CD4-positive, alpha-beta T cell treated with Interleukin-17A for 1 hour (primary cell): ENCODE measurements around the gene NSDHL.
"Not testable (repeated sequence)": the region's sequence is repeated elsewhere in the genome, so short reads cannot be mapped to it uniquely, and the experiment has no call there.

Source experiments
- DNase-seq: peaks from one replicate; pipeline ENCODE4 v3.0.0-alpha.2; 2020

Gene NSDHL

DNA sequence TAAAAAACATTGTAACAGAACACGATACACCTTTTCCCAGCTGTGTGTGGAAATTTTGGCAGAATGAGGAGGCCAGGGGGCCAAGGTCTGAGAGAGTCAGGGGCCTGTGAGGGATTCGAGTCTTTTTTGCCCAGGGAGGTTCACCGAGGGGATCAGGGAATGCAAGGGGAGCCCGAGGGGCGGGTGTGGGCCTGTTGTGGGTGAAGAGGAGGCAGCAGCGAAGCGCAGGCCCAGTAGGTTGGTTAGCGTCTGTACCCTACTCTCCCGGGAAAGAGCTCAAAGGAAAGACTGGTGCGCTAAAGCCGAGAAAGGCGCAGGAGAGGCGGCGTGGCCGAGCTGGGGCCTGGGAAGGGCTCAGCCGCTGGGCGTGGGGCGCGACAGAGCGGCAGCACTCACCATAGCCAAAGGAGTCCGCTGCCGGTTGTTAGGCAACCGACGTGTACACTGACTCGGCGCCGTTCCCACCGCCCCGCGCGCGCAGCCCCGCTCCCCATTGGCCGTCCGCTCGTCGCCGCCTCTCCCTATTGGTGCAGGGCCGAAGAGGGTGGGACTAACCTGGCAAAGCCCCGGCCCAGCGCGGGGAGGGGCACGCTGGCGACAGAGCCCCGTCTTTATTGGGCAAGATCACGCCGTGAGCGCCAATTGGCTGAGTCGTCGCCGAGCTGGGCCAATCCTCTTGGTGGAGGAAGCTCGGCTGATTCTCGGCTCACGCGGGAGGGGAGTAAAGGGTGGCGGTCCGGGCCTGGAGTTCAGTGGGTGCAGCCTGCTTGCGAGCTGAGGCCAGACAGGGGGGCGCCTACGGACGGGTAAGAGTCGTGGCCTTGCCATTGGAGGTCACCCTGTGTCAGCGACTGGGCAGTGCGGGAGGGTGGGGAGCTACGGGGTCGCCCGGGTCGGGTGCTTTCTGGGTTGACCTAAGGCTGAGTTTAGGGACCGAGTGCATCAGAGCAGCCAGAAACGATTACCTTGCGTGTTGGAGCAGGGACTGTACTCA lies at the start of gene NSDHL, which contains the start of gene CETN2:
TSS of gene NSDHL (plus strand) at position 752 of the 994 bp plus-strand sequence. CDS start 15,262 bp downstream, outside the sequence.
TSS of gene CETN2 (minus strand) at position 446 of the 994 bp plus-strand sequence. CDS start at position 399, 47 bp downstream.
- DNase-seq = peak; percentile 95

DNA sequence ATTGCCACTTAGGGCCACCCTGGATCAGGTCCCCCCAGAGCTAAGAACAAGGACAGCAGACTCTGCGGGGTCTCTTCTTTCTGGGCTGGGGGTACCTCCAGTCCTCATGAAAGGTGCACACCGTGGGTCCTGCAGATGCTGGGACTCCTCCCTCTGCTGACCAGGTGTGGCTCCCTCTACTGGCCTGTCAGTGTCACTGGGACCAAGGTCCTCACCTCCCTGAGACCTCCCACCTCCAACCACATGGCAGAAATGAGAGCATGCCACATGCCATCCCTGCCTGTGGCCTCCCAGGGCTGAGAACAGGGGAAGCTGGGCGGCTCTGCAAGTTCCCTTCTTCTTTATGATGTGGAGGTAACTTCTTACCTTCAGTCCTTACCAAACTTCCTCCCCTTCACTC lies 43.8 kb upstream of the NSDHL start:
- DNase-seq = not testable (repeated sequence)

DNA sequence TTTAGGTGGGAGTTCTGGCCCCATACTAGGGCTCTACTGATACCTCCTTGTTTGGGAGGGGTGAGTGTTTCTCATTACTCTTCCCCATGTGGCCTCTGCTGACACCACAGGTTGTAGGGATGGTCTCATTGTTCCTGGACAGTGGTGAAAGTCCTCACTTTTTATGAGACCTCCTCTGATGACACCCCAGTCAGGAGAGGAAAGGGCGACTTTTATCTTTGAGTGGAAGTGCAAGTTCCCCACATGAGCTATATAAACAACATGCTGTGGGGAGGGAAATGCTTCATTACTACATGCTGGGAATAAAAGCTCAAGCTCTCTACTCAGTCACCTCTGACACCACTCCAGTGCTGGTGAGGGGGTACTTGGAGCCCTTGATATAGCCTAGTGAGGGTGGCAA lies 31.9 kb upstream of the NSDHL start:
- no peak for DNase-seq

DNA sequence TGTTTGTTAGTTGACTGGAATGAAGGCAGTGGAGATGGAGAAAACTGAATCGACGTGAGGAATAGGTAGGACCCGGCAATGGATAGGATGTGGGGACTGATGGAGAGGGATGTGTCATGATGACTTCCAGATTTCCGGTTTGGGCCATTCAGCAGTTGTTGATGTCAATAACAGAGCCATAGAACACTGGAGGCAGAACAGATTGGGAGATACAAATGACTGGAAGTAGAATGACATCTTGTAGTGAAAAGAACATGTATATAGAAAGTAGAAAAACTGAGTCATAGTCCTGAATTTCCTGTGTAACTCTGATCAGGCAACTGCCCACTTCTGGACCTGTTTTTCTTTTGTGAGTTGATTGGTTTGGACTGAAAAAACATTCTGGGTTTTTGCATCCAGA lies 24.8 kb upstream of the NSDHL start:
- DNase-seq = no peak

DNA sequence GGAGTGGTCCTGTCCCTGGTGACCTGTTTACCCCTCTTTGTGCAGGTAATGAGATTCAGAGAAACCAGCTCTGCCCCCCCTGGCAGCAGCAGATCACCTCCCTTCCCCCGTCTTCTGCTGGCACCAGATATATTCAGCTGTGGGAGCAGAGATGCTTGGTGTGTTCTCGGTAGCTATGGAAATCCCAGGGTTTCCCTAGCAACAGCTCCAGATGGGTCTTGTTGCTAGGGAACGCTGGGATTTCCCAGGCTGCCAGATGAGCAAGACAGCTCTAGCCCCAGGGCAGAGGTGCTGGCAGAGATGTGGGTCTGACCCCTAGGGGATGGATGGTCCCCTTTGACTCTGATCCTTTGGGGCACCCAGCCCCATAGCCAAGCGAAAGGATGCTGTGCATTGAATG lies 20.5 kb upstream of the NSDHL start:
- no peak for DNase-seq

DNA sequence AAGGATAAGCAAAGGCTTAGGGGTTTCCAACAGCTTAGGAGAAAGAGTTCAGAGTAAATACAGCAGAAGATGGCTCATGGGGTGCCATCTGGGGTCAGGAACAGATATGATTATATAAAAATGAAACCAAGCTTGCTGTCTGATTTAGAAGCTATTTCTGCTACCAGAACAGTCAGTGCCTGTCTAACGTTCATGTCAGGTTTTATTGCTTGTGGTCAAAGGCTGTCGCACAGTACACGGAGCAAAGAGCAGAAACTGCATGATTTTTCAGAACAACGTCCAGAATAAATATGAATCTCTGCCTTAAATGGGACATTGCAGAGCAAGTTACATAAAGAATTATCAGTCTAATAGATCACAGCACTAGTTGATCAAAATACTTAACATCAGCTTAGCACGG lies 17.7 kb upstream of the NSDHL start:
- DNase-seq = no peak

DNA sequence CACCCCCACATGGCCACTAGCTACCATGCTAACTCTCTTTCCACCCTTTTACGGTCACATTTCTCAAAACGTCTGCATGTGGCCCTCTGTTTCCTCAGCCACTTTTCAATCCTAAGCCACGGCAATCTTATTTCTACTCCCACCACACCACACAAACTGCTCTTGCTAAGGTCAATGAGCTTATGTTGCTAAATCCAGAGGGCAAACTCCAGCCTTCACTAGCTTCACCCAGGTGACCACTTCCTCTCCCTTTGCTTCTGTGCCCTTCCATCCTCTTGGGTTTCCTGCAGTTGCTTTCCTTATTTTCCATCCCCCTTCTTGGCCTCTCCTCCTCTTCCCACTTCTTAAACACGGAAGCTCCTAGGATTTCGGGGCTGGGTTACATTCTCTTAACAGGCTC lies 16.8 kb upstream of the NSDHL start:
- DNase-seq = no peak

DNA sequence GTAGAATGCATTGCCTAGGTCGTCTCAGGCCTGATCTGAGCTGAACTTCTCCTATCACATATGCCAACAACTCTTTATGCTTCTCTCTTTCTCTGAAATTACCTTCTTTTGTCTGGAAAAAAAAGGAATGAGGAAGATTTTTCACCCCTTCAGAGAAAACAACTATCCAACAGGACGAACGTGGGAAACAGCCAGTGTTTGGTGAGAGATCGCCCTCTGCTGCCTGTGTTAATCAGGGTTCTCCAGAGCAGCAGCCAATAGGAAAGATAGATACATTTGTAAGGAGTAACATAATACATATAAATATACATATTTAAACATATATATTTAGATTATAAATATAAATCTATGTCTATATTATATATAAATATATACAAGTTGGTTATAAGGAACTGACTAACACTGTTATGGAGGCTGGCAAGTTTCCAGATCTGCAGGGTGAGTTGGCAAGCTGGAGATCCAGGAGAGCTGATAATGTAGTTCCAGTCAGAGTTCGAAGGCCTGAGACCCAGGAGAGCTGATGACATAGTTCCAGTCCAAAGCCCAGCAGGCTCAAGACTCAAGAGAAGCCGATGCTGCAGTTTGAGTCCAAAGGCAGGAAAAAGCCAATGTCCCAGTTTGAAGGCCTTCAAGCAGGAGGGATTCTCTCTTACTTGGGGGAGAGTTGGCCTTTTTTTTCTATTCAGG lies 13.6 kb upstream of the NSDHL start:
- no peak for DNase-seq

DNA sequence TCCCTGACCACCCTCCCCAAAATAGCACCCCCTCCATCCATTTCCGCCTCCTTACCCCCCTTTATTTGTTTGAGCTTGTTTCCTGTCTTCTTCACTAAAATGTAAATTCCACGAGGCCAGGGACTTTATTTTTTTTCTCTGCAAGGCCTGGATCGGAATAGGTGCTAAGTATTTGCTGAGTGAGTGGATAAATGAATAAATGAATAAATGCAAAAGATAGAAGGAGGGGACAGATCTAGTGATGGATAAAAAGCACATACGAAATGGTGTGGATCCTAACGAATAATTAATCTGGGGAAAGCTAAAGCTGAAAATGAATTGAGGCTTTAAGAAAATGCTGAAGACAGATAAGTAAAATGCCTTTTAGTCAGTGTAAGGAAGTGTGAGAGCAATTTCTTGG lies 12.5 kb upstream of the NSDHL start:
- no peak for DNase-seq

DNA sequence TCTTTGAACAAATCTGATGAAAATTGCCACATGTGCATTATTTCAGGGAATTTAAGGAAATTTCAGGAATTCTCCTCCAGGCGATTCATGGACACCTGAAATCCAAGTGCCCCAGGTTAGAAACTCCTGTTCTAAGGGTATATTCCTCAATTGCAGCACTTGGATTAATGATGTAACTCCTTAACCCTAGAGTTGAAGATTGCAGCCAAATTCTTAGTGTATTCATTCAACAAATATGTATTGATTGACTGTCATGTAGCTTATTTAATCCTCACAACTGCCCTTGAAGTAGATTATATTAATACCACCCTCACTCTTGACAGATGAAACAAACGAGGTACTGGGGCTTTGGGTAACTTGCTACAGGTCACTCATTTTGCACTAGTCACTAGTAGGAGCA lies 11.6 kb upstream of the NSDHL start:
- DNase-seq = no peak

DNA sequence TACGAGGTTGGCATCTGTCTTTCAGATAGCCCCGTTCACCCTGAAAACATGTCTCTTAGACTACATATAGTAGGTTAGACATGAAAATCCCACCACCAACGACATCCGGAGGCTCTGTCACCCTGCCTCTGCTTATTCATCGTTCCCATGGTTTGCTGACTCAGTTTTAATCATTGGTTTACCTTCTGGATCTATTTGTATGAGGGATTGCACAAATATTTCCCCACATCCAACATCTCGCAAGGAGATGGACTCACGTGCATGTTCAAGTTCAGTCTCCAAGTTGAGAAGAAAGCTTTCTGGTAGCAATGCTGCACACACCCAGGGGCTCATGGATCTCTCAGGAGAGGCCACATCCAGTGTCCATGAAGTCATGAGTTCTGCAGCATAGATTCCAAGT lies 11.1 kb upstream of the NSDHL start:
- DNase-seq = no peak

DNA sequence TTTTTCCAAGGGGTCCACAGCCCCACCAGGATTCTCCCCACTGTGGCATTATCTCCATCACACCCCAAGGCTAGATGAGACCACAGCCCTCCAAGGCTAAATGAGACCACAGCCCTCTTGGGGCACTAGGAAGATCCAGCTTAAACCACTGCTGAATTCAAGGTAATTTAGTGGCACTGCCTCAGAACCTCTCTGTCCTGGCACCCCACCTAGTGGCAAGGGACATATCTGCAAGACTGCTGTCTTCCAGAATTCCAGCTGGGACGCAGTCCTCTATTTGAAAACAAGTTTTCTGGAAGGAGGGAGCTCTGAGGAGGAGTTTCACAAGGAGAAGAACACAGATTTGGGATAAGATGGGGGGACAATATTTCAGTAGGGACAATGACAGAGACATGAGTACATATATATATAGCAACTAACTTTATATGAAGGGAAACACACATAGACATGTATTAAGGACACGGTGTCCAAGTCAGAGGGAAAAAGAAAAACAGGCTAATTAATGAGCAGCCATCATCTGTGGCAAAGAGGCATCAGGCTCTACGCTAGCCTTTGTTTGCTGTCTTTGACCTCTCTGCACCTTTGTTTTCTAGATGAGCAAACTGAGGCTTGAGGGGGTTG lies 9.6 kb upstream of the NSDHL start:
- DNase-seq = peak; percentile 3

DNA sequence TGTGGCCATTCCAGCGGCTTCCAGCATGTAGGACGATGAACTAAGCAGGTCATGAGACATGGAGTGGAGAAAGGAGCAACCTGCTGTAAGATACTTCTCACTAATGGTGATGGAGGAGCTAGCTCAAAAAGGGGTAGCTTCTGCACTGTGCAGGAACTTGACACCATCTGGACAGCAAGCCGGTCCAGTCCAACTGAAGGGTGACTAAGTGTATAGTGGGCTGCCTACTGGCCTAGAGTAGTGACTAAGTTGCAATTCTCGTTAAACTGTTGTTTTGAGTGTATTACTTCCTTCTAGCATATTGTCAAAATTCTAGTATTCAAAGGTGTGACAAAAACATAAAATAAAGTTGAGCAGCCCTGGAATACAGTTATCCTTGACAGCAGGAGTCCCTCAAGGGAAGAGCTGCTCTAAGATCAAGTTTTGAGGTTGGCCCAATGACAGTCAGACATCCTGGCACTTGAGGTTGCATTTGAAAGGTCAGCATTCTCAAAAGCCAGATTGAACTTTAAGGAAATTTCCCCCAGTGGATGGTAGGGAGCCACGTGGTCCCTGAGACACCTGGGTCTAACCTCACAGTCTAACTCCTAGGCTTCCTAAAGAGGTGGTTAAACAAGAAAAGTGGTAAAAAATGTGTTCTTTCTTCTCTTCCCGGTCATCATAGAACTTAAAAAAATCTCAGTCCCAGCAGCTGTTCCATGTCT lies 8.3 kb upstream of the NSDHL start:
- DNase-seq = no peak

DNA sequence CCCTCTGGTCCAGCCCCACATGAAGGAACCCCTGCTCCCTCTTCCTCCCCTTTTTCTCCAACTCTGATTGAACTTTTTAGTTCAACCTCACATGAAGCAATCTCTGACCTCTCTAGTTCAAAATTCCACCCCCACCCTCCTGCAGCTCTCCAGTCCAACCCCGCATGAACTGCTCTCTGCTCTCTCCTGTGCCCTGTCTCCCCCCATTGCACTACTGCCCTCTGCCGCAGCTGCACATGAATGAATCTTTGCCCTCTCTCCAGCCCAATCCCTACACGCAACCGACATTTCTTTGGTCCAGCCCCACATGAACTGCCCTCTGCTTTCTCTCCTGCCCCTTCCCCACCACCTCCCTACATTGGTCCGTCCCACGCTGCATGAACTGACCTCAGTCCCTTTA lies 7.2 kb upstream of the NSDHL start:
- no peak for DNase-seq

DNA sequence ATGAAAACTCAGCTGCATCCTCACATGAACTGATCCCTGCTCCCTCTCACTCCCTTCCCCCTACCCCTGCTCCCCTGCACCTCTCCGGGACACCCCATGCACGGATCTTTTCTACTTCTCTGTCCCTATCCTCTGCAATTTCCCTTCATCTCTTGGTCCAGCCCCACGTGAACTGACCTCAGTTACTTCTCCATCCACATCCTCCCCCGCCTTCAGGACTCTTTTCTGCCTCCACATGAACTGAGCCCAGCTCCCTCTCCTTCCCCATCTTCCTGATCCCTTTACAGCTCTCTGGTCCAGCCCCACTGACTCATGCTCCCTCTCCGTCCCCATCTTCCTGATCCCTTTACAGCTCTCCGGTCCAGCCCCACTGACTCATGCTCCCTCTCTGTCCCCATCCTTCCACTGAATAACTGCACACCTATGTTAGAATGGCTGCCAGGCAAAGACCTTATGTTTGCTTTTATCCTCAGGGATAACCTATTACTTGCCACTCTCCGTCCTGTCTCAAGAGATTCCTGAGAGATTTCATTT lies 6.0 kb upstream of the NSDHL start:
- DNase-seq = no peak

DNA sequence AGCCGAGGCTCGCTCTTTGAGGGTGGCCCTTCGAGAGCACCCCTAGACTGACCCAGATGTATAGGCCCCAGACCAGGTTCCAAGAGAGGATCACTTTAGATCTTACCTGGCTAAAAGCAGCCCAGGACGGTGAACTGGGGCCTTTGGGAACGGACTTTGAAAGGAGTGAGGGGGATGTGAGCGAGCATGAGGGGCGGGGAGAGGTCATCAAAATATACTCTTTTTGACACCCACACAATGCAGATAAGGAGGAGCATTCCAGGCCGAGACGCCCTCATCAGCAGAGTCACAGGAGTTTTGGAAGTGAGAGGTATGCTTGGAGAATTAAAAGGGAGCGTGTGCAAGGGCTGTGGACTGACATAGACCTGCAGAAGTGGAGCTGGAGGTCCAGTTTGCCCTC lies 528 bp downstream of the NSDHL start:
- DNase-seq = no peak

DNA sequence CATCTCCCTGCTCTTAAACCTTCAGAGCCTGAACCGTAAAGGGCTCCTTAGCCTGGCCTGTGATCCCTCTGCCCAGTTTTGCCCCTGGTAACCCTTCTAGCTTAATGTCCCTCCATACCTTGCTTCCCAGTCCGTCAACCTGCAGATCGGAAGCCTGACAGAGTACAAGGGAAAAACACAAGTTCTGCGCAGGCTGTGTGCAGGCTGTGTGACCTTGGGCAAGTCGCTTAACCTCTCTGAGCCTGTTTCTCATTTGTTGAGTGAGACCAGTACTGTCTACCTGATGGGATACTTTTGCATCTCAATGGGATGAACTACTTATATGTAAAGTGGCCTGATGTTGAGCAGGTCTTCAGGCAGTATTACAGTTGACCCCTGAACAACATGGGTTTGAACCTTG lies 1.7 kb downstream of the NSDHL start:
- no peak for DNase-seq

DNA sequence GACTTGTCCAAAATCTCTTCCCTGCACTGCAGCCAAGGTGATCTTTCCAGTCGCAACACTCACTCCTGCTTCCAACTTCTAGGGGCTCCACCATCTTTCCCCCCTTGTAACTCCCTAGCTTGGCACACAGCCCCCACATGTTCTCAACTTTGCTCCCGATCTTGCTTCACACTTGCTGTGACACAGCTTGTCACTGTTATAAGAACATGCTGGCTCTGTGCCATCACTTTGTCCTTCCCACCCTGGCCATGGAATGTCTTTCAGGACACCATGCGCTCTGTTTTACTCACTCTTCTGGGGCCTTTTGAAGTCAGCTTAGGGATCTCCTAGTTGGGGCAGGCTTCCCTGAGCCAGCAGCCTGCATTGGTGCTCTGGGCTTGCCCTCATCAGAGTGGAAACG lies 2.5 kb downstream of the NSDHL start:
- DNase-seq = no peak

DNA sequence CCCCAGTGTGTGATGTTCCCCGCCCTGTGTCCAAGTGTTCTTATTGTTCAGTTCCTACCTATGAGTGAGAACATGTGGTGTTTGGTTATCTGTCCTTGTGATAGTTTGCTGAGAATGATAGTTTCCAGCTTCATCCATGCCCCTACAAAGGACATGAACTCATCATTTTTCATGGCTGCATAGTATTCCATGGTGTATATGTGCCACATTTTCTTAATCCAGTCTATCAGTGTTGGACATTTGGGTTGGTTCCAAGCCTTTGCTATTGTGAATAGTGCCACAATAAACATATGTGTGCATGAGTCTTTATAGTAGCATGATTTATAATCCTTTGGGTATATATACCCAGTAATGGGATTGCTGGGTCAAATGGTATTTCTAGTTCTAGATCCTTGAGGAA lies 4.6 kb downstream of the NSDHL start:
- not testable (repeated sequence) for DNase-seq

DNA sequence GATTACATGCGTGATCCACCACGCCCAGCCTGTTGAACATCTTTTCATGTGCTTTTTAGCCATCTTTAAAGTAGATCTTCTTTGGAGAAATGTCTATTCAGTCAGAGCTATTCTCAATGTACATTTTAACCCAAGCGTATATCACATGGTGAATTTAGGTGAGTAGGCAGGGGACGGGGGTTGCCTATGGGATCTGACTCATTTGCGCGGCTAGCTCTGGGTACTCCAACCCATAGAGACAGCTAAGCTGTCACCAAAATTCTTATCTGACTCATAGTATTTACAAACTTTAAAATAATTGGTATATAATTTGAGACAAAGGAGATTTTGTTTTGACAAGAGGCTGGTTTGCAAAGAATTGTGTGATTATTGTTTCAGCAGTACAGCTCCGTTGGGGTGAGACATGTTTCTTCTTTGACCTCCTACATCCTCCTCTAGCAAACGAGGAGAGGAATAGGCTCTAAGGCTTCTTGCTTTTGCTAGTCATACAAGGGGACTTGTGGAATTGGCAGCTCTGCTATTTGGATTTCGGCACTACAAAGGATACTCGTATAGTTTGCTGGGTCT lies 12.0 kb downstream of the NSDHL start:
- DNase-seq = no peak

DNA sequence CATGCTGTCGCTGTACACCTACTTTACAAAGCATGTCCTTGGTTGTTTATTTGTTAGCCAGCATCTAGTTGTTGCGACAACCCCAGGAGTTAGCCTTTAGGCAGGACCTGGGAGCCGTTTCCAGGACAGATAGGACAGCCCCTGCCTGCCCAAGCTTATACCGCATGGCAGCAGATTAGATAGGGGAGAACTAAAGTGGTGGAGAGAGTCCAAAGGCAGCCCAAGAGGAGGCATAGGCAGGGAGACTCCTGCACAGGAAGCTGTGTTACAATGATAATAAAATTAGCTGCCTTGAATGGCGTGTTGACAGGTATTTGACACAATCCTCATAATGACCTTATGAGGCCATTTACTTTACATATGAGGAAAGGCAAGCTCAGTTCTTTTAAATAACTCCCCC lies 13.0 kb downstream of the NSDHL start:
- no peak for DNase-seq

DNA sequence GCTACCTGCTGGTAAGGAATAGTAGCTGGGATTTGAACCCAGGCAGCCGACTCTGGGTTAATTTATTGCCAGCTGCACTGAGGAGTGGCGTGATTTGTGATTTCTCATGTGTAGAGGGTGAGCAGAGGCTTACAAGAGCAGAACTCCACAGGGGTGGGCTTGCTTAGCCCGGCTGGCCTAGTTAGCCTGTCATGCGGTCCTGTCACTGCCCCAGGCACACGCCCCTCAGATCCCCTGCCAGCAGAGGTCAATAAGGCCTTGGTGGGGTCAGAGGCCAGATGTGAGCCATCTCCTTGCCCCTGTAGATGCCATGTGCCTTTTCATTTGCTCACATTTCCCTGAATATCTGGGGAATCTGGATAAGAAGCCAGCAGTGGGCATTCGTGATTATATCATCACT lies 13.4 kb downstream of the NSDHL start:
- DNase-seq = no peak
